Globus pallidus (tissue), 1 donor: Measurements from ENCODE around the gene SEPTIN12.
"Not testable (repeated sequence)": the region's sequence is repeated elsewhere in the genome, so short reads cannot be mapped to it uniquely, and the experiment has no call there.

Experiments
- DNase-seq: peaks from one replicate; pipeline ENCODE4 v3.0.0-alpha.2; 2015; ENCODE audit warnings: low spot score

Gene SEPTIN12

GRCh38 chr16:4752351-4753100, 35.6 kb downstream of the SEPTIN12 start:
- DNase-seq = no peak

GRCh38 chr16:4750896-4751295, 37.2 kb downstream of the SEPTIN12 start:
- DNase-seq = no peak

GRCh38 chr16:4749700-4750257, 38.4 kb downstream of the SEPTIN12 start:
- DNase-seq = no peak

GRCh38 chr16:4748682-4749411, 39.3 kb downstream of the SEPTIN12 start:
- no peak for DNase-seq

- no peak for DNase-seq
Measured at GRCh38 chr16:4747906-4748681, 40.1 kb downstream of the SEPTIN12 start.

- no peak for DNase-seq
Measured at GRCh38 chr16:4746991-4747574, 41.1 kb downstream of the SEPTIN12 start.

- no peak for DNase-seq
Measured at GRCh38 chr16:4746215-4746614, 41.9 kb downstream of the SEPTIN12 start.

GRCh38 chr16:4745274-4745569, 42.9 kb downstream of the SEPTIN12 start:
- no peak for DNase-seq

GRCh38 chr16:4744555-4745273, 43.4 kb downstream of the SEPTIN12 start:
- DNase-seq = no peak

- no peak for DNase-seq
Measured at GRCh38 chr16:4743226-4743878, 44.8 kb downstream of the SEPTIN12 start.

- DNase-seq = not testable (repeated sequence)
Measured at GRCh38 chr16:4738370-4738769, 49.8 kb downstream of the SEPTIN12 start.

GRCh38 chr16:4737545-4737944, 50.6 kb downstream of the SEPTIN12 start:
- no peak for DNase-seq

GRCh38 chr16:4736546-4736945, 51.6 kb downstream of the SEPTIN12 start:
- DNase-seq = no peak

GRCh38 chr16:4734730-4735535, 53.2 kb downstream of the SEPTIN12 start:
- peak; percentile 77 for DNase-seq

- peak; percentile 97 for DNase-seq
Measured at GRCh38 chr16:4734063-4734729, 53.9 kb downstream of the SEPTIN12 start, which contains the start of the genes ANKS3 and DNAAF8. ANKS3 (minus strand) TSS chr16:4734271; CDS start chr16:4730149, 4,122 bp downstream. DNAAF8 (plus strand) TSS chr16:4734537; CDS start chr16:4736515, 1,978 bp downstream.

- no peak for DNase-seq
Measured at GRCh38 chr16:4733747-4734062, 54.4 kb downstream of the SEPTIN12 start.

GRCh38 chr16:4733211-4733742, 54.9 kb downstream of the SEPTIN12 start:
- DNase-seq = no peak

- DNase-seq = no peak
Measured at GRCh38 chr16:4729876-4730275, 58.3 kb downstream of the SEPTIN12 start.

GRCh38 chr16:4728676-4729075, 59.5 kb downstream of the SEPTIN12 start:
- no peak for DNase-seq
